Measurements from ENCODE around the gene HOXC10. TPM values are rescaled to one million over a fixed set of nuclear protein-coding genes. Genes with fewer than 3 reads are reported as not detected.

HOXC10 gene
- total and polyA plus RNA-seq, 2 donors (not counting 1 experiment from before 2014, with no cell fraction given) = not detected

- no peaks in the 10 kb centered on the region for H4K20me1 ChIP-seq (ENCODE audit: control insufficient read depth, insufficient read depth, low read length, poor library complexity, severe bottlenecking)
- ATAC-seq (ENCODE audit: low read depth) = no peak
- peaks cover 0 to 99% (median 91%) of the 10 kb centered on the region in 4 experiments for H3K27me3 ChIP-seq (replicated peaks in 1 of 4; ENCODE audit: control extremely low read depth in 1 of 4, control insufficient read depth in 3 of 4, insufficient read depth in 4 of 4, low read length in 3 of 4)
- 13% methylated on average over 19 of the region's 27 CpGs for WGBS (ENCODE audit: insufficient coverage)
- no peak overlapping the region for H3K4me3 Mint-ChIP-seq
- H3K4me3 ChIP-seq (ENCODE audit: control extremely low read depth in 1 of 5, extremely low read depth in 1 of 5, insufficient read depth in 1 of 5, low read depth in 2 of 5, low read length in 4 of 5) = no peak overlapping the region
- TF ChIP-seq CTCF (IDR thresholded peaks at IDR 0.05) = no peak
- H3K4me2 ChIP-seq (replicated peaks; ENCODE audit: low read depth, low read length, poor library complexity, severe bottlenecking) = no peak overlapping the region
- peaks cover 0 to 62% (median 0%) of the 10 kb centered on the region in 3 donors for H3K9me3 ChIP-seq (ENCODE audit: control extremely low read depth in 1 of 3, control insufficient read depth in 2 of 3, insufficient read depth in 1 of 3, low read length in 2 of 3)
- no peaks in the 10 kb centered on the region for H3K79me2 ChIP-seq (ENCODE audit: control insufficient read depth, insufficient read depth, low read length)
- no peak overlapping the region for H3K27ac Mint-ChIP-seq
- ChIA-PET CTCF (interaction anchor here (1.0 to 2.8 kb wide), 7 partner anchors 14 to 211 kb away, joined by 3 to 11 read pairs (median 5); no protein-coding TSS in a partner anchor), POLR2A (no interaction called here)
- no peak overlapping the region for H3K27ac ChIP-seq (ENCODE audit: low read length in 2 of 2)
- H3K9me3 Mint-ChIP-seq (ENCODE audit: insufficient read depth) = no peaks in the 10 kb centered on the region
- intact Hi-C loops (cut with micrococcal nuclease) = no loop called here
- no peaks in the 10 kb centered on the region for H3K36me3 ChIP-seq (replicated peaks in 1 of 2; ENCODE audit: control extremely low read depth in 1 of 2, control insufficient read depth in 1 of 2, extremely low read depth in 1 of 2, insufficient read depth in 2 of 2, low read length in 1 of 2)
- H3K4me1 ChIP-seq (ENCODE audit: control insufficient read depth in 2 of 2, insufficient read depth in 2 of 2, low read length in 2 of 2) = peaks cover 27 to 54% of the 10 kb centered on the region in 2 donors
- peaks cover 92% of the 10 kb centered on the region for H3K27me3 Mint-ChIP-seq
- H2AFZ ChIP-seq (ENCODE audit: insufficient read depth, low read depth, low read length, poor library complexity, severe bottlenecking) = no peak overlapping the region
- H3K9ac ChIP-seq (ENCODE audit: low read length) = no peak overlapping the region
- H3K4me1 Mint-ChIP-seq = peaks cover 35% of the 10 kb centered on the region
- no peak for DNase-seq
These were observed 5.5 kb downstream of the HOXC10 start for GRCh38 chr12:53990311-53991076.

- ATAC-seq (ENCODE audit: low read depth) (no peak), DNase-seq (no peak)
- TF ChIP-seq CTCF (IDR thresholded peaks at IDR 0.05) (no peak), EZH2 (IDR thresholded peaks at IDR 0.05; ENCODE audit: borderline replicate concordance, insufficient read depth, low read depth, low read length, poor library complexity, severe bottlenecking) (no peak)
- 13% methylated on average over 8 of the region's 8 CpGs for WGBS (ENCODE audit: insufficient coverage)
- no peak overlapping the region for H2AFZ ChIP-seq (ENCODE audit: insufficient read depth, low read depth, low read length, poor library complexity, severe bottlenecking)
- H3K27ac Mint-ChIP-seq = no peak overlapping the region
- no peak overlapping the region for H3K4me3 Mint-ChIP-seq
- H3K9ac ChIP-seq (ENCODE audit: low read length) = no peak overlapping the region
- H4K20me1 ChIP-seq (ENCODE audit: control insufficient read depth, insufficient read depth, low read length, poor library complexity, severe bottlenecking) = no peaks in the 10 kb centered on the region
- ChIA-PET CTCF (interaction anchor here (1.2 to 2.8 kb wide), 5 partner anchors 13 to 211 kb away, joined by 3 to 11 read pairs (median 5); no protein-coding TSS in a partner anchor), POLR2A (no interaction called here)
- H3K79me2 ChIP-seq (ENCODE audit: control insufficient read depth, insufficient read depth, low read length) = no peaks in the 10 kb centered on the region
- no peaks in the 10 kb centered on the region for H3K9me3 Mint-ChIP-seq (ENCODE audit: insufficient read depth)
- H3K4me3 ChIP-seq (ENCODE audit: control extremely low read depth in 1 of 5, extremely low read depth in 1 of 5, insufficient read depth in 1 of 5, low read depth in 2 of 5, low read length in 4 of 5) = no peak overlapping the region
- peaks cover 95% of the 10 kb centered on the region for H3K27me3 Mint-ChIP-seq
- peaks cover 0 to 99% (median 90%) of the 10 kb centered on the region in 4 experiments for H3K27me3 ChIP-seq (replicated peaks in 1 of 4; ENCODE audit: control extremely low read depth in 1 of 4, control insufficient read depth in 3 of 4, insufficient read depth in 4 of 4, low read length in 3 of 4)
- no peaks in the 10 kb centered on the region for H3K36me3 ChIP-seq (replicated peaks in 1 of 2; ENCODE audit: control extremely low read depth in 1 of 2, control insufficient read depth in 1 of 2, extremely low read depth in 1 of 2, insufficient read depth in 2 of 2, low read length in 1 of 2)
- H3K27ac ChIP-seq (ENCODE audit: low read length in 2 of 2) = no peak overlapping the region
- peaks cover 27 to 54% of the 10 kb centered on the region in 2 donors for H3K4me1 ChIP-seq (ENCODE audit: control insufficient read depth in 2 of 2, insufficient read depth in 2 of 2, low read length in 2 of 2)
- H3K4me1 Mint-ChIP-seq = peaks cover 39% of the 10 kb centered on the region
- no peak overlapping the region for H3K4me2 ChIP-seq (replicated peaks; ENCODE audit: low read depth, low read length, poor library complexity, severe bottlenecking)
- peaks cover 0 to 58% (median 0%) of the 10 kb centered on the region in 3 donors for H3K9me3 ChIP-seq (ENCODE audit: control extremely low read depth in 1 of 3, control insufficient read depth in 2 of 3, insufficient read depth in 1 of 3, low read length in 2 of 3)
- intact Hi-C loops (cut with micrococcal nuclease) = no loop called here
These were observed 6.1 kb downstream of the HOXC10 start for GRCh38 chr12:53991077-53991460.
